GM12873 (cell line): Measurements from ENCODE around the gene USP1.

Source experiments
- TF ChIP-seq, protein P1 (sequence below): IDR thresholded peaks from 2 replicates; pipeline ENCODE4 v1.5.1; 2012; ENCODE audit warnings: low read depth, mild to moderate bottlenecking, moderate library complexity, low read length, control low read depth; ENCODE audit not compliant: insufficient read depth; ENCODE audit errors: missing control alignments

USP1 gene

DNA sequence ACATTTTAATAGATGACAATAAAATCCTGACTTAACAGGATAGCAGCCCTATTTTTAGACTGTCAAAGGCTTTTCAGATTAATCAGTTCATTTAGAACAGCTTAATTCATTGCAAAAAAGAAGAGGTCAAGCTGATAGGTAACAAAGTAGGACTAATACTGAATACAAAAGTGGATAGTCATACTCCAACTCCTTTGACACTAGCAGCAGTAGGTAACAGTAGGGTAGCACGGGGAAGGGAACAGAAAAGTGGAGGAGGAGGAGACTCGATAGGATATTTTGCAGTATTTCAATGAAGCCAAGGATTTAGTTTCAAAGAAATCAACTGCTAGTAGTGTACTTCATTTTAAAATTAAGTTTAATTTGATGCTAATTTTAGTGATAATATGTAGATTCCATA, 51.1 kb downstream of the USP1 start:
- TF ChIP-seq, protein P1, sequence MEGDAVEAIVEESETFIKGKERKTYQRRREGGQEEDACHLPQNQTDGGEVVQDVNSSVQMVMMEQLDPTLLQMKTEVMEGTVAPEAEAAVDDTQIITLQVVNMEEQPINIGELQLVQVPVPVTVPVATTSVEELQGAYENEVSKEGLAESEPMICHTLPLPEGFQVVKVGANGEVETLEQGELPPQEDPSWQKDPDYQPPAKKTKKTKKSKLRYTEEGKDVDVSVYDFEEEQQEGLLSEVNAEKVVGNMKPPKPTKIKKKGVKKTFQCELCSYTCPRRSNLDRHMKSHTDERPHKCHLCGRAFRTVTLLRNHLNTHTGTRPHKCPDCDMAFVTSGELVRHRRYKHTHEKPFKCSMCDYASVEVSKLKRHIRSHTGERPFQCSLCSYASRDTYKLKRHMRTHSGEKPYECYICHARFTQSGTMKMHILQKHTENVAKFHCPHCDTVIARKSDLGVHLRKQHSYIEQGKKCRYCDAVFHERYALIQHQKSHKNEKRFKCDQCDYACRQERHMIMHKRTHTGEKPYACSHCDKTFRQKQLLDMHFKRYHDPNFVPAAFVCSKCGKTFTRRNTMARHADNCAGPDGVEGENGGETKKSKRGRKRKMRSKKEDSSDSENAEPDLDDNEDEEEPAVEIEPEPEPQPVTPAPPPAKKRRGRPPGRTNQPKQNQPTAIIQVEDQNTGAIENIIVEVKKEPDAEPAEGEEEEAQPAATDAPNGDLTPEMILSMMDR = no peak

DNA sequence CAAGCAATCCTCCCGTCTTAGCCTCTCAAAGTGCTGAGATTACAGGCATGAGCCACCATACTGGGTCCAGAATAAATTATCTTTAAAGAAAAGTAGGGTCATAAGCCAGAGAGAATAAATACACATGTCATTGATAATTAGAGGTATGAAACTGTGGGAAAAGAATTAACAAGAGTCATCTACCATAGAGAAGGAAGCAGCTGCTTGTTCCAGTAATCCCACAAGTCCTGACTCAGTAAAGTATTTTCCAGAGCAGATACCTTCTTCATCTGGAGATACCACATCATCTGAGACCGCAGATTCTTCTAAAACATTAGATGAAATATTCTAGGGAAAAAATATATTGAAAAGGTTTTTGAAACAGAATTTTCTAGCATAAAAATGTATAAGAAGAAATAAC, 55.7 kb downstream of the USP1 start:
- TF ChIP-seq, protein P1 = no peak

DNA sequence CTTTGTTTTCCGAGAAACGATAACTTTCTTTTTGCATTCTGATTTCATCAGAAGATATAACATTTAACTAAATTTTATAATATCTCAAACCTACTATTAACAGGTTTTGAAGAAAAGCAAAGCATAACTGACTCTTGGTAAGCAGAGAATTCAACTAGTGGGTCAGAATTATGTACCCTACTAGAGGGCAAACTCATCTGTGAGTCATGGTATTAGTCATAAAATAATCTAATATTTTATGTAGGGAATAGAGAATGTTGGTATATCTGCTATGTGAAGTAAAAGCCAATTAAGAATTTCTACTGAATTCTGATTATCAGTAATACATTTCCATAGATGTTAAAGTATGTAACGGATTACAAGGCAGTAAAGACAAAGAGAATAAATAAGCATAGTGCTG, 56.8 kb downstream of the USP1 start:
- TF ChIP-seq, protein P1 = no peak

- TF ChIP-seq, protein P1 = no peak
Measured at GRCh38 chr1:62494137-62494536, 57.3 kb downstream of the USP1 start.

DNA sequence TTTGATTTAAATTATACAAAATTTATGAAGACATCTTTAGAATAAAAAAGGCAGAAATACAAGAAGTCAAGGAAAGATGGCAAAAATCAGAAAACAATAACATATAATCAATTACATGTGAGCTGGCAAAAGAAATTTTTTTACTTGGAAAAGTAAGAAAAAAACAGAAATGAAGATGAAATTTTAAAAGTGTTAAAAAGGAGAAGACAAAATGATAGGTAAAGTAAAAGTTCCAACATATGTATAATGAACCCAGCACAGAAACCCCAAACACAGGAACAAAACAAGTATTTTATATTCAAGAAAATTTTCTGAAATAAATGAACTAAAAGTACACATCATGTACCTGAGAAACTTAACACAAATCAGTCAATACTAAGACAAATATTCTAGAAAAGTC, 63.4 kb downstream of the USP1 start:
- TF ChIP-seq, protein P1 = no peak
